Loucy (cell line): ENCODE results near the gene TNNI3K.

Experiments
- CTCF ChIP-seq: fragments of 200-600 bp; sonication (generic); conservative IDR thresholded peaks from 2 replicates; pipeline ENCODE4 v1.5.1; 2014; ENCODE audit warnings: mild to moderate bottlenecking, antibody characterized with exemption, low read length
- EZH2phosphoT487 ChIP-seq: fragments of 200-600 bp; IDR thresholded peaks from 2 replicates; pipeline ENCODE4 v1.6.1; 2018; ENCODE audit warnings: antibody characterized with exemption, mild to moderate bottlenecking, moderate library complexity, borderline replicate concordance

DNA sequence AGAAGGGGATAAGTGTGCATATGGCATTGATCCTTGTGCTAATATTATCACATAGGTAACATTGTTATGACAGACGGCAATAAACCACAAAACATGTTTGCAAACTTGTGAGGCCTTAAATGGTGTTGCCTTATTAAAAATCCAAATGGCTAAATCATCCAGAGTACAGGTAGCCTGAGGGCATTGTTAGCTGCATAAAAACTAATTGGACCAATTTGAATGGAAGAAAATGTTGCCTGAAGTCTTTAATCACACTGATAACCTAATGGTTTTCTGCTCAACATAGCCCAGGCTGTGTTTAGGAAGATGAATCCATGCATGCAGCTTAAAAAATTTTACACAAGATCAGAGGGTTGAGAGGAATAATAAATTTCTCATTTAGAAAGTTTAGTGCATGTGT, 296.6 kb downstream of the TNNI3K start:
- no peak for TF ChIP-seq CTCF
- TF ChIP-seq EZH2phosphoT487 = no peak
